ENCODE measurements around the gene NPR1. TPM values are rescaled to one million over a fixed set of nuclear protein-coding genes. Genes with fewer than 3 reads are reported as not detected.
"Not testable (repeated sequence)": the region's sequence is repeated elsewhere in the genome, so short reads cannot be mapped to it uniquely, and the experiment has no call there.

The NPR1 gene
- polyA plus RNA-seq, 1 donor from 2014 or later = 0.45 TPM

GRCh38 chr1:153670859-153671627 lies 7.4 kb upstream of the NPR1 start, which contains the start of gene ILF2:
ILF2 (minus strand) TSS chr1:153670993; CDS start chr1:153670922, 71 bp downstream.
- TF ChIP-seq CTCF (IDR thresholded peaks at IDR 0.05; ENCODE audit: poor library complexity, severe bottlenecking) (peak; percentile 83), RAD21 (conservative IDR thresholded peaks at IDR 0.05) (no peak), POLR2AphosphoS5 (IDR thresholded peaks at IDR 0.05) (peak; percentile 98), REST (IDR thresholded peaks at IDR 0.05; ENCODE audit: borderline replicate concordance) (peak; percentile 86), MXI1 (conservative IDR thresholded peaks at IDR 0.05; ENCODE audit: poor library complexity, severe bottlenecking) (peak; percentile 77), EZH2 (IDR thresholded peaks at IDR 0.05; ENCODE audit: borderline replicate concordance, insufficient read depth, low read length, poor library complexity, severe bottlenecking) (no peak), EP300 (conservative IDR thresholded peaks at IDR 0.05; ENCODE audit: poor library complexity, severe bottlenecking) (peak; percentile 51), SMC3 (conservative IDR thresholded peaks at IDR 0.05; ENCODE audit: poor library complexity) (peak; percentile 42), TAF1 (IDR thresholded peaks at IDR 0.05; ENCODE audit: low read depth) (peak; percentile 97)
- H3K27ac ChIP-seq (ENCODE audit: low read length) = peak within 1 kb of the TSS; percentile 89
- peak within 1 kb of the TSS; percentile 95 for H3K9ac ChIP-seq (ENCODE audit: low read length)
- H3K36me3 ChIP-seq (ENCODE audit: insufficient read depth, low read length) = peaks cover 20% of the 10 kb centered on the region
- peaks cover 30% of the 10 kb centered on the region for H3K79me2 ChIP-seq (replicated peaks; ENCODE audit: insufficient read depth, low read length)
- H4K20me1 ChIP-seq (ENCODE audit: insufficient read depth) = no peaks in the 10 kb centered on the region
- peak within 1 kb of the TSS; percentile 47 for H2AFZ ChIP-seq (ENCODE audit: low read depth, low read length)
- no peaks in the 10 kb centered on the region for H3F3A ChIP-seq (ENCODE audit: insufficient read depth, low read length, poor library complexity, severe bottlenecking)
- peak within 1 kb of the TSS; percentile 85 for H3K4me3 ChIP-seq (ENCODE audit: low read length)
- H3K4me2 ChIP-seq (ENCODE audit: low read length) = peak within 1 kb of the TSS; percentile 99
- no peaks in the 10 kb centered on the region for H3K9me2 ChIP-seq (ENCODE audit: insufficient read depth, low read length)
- H3K27me3 ChIP-seq (ENCODE audit: insufficient read depth, low read depth, low read length) = no peaks in the 10 kb centered on the region
- H3K9me3 ChIP-seq (ENCODE audit: low read length) = no peaks in the 10 kb centered on the region

- peak; percentile 35 for TF ChIP-seq CTCF (IDR thresholded peaks at IDR 0.05; ENCODE audit: poor library complexity, severe bottlenecking)
- not testable (repeated sequence) for H3K27me3 ChIP-seq (ENCODE audit: insufficient read depth, low read depth, low read length); H3K9me2 ChIP-seq (ENCODE audit: insufficient read depth, low read length); H3F3A ChIP-seq (ENCODE audit: insufficient read depth, low read length, poor library complexity, severe bottlenecking); H3K9me3 ChIP-seq (ENCODE audit: low read length); H4K20me1 ChIP-seq (ENCODE audit: insufficient read depth)
- peak overlapping the region; percentile 42 for H3K9ac ChIP-seq (ENCODE audit: low read length)
- H3K4me3 ChIP-seq (ENCODE audit: low read length) = peak overlapping the region; percentile 85
- H3K79me2 ChIP-seq (replicated peaks; ENCODE audit: insufficient read depth, low read length) = peaks cover 30% of the 10 kb centered on the region
- peak overlapping the region; percentile 21 for H2AFZ ChIP-seq (ENCODE audit: low read depth, low read length)
- peak overlapping the region; percentile 4 for H3K4me2 ChIP-seq (ENCODE audit: low read length)
- H3K36me3 ChIP-seq (ENCODE audit: insufficient read depth, low read length) = peaks cover 20% of the 10 kb centered on the region
- H3K27ac ChIP-seq (ENCODE audit: low read length) = peak overlapping the region; percentile 64
Measured at GRCh38 chr1:153671628-153672353, 6.7 kb upstream of the NPR1 start.

All from neural cell (in vitro differentiated cells).